RPMI8226 (cell line): Measurements from ENCODE around the gene DUSP2.
"Not testable (repeated sequence)": the region's sequence is repeated elsewhere in the genome, so short reads cannot be mapped to it uniquely, and the experiment has no call there.

ENCODE experiments used
- DNase-seq: peaks from one replicate; pipeline ENCODE4 v3.0.0-alpha.2; 2015

Gene DUSP2

GRCh38 chr2:96161898-96162297, 16.7 kb upstream of the DUSP2 start:
- DNase-seq, result no peak

- DNase-seq, result not testable (repeated sequence)
These were observed 15.1 kb upstream of the DUSP2 start for GRCh38 chr2:96160366-96160765.

GRCh38 chr2:96159084-96159830, 14.0 kb upstream of the DUSP2 start:
- no peak for DNase-seq

- DNase-seq, result no peak
These were observed 13.3 kb upstream of the DUSP2 start for GRCh38 chr2:96158554-96158940.

GRCh38 chr2:96157649-96158553, 12.7 kb upstream of the DUSP2 start:
- no peak for DNase-seq

- no peak for DNase-seq
These were observed 11.8 kb upstream of the DUSP2 start for GRCh38 chr2:96156926-96157648.

- no peak for DNase-seq
These were observed 11.0 kb upstream of the DUSP2 start for GRCh38 chr2:96156011-96156820.

GRCh38 chr2:96154506-96155380, 9.5 kb upstream of the DUSP2 start:
- no peak for DNase-seq

- peak; percentile 42 for DNase-seq
These were observed 8.8 kb upstream of the DUSP2 start for GRCh38 chr2:96153991-96154431.

- DNase-seq, result no peak
These were observed 8.1 kb upstream of the DUSP2 start for GRCh38 chr2:96153291-96153713.

- no peak for DNase-seq
These were observed 7.3 kb upstream of the DUSP2 start for GRCh38 chr2:96152304-96153161.

- no peak for DNase-seq
These were observed 6.5 kb upstream of the DUSP2 start for GRCh38 chr2:96151595-96152303.

GRCh38 chr2:96150791-96151594, 5.8 kb upstream of the DUSP2 start:
- DNase-seq, result no peak

GRCh38 chr2:96150007-96150640, 4.9 kb upstream of the DUSP2 start:
- DNase-seq, result no peak

- peak; percentile 47 for DNase-seq
These were observed 3.4 kb upstream of the DUSP2 start for GRCh38 chr2:96148410-96149217.

- DNase-seq, result no peak
These were observed 2.5 kb upstream of the DUSP2 start for GRCh38 chr2:96147593-96148201.
